ENCODE results near the gene ATP8A1. TPM values are rescaled to one million over a fixed set of nuclear protein-coding genes. Genes with fewer than 3 reads are reported as not detected.

ATP8A1 gene
- total RNA-seq, 4 donors from 2014 or later = 21.3 to 34.7 (median 25.9) TPM

DNA sequence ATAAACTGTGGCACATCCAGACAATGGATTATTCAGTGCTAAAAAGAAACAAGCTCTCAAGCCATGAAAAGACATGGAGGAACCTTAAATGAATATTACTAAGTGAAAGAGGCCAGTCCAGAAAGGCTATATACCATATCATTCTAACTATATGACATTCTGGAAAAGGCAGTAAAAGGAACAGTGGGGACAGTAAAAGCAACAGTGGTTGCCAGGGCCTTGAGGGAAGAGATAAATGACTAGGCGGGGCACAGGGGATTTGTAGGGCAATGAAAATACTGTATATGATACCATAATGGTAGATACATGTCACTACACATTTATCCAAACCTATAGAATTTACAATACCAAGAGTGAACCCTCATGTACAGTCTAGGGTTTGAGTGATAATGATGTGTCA, 115.3 kb downstream of the ATP8A1 start:
- intact Hi-C loops (cut with DNase I; ENCODE audit: low total_unique reads) = no loop called here
- H3K36me3 ChIP-seq = no peaks in the 10 kb centered on the region
- TF ChIP-seq, protein P1, sequence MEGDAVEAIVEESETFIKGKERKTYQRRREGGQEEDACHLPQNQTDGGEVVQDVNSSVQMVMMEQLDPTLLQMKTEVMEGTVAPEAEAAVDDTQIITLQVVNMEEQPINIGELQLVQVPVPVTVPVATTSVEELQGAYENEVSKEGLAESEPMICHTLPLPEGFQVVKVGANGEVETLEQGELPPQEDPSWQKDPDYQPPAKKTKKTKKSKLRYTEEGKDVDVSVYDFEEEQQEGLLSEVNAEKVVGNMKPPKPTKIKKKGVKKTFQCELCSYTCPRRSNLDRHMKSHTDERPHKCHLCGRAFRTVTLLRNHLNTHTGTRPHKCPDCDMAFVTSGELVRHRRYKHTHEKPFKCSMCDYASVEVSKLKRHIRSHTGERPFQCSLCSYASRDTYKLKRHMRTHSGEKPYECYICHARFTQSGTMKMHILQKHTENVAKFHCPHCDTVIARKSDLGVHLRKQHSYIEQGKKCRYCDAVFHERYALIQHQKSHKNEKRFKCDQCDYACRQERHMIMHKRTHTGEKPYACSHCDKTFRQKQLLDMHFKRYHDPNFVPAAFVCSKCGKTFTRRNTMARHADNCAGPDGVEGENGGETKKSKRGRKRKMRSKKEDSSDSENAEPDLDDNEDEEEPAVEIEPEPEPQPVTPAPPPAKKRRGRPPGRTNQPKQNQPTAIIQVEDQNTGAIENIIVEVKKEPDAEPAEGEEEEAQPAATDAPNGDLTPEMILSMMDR (IDR thresholded peaks at IDR 0.05) = no peak
- no peak for TF ChIP-seq POLR2A (IDR thresholded peaks at IDR 0.05)
- no peaks in the 10 kb centered on the region for H3K9me3 ChIP-seq
- no peak for DNase-seq
- H3K4me1 ChIP-seq = no peaks in the 10 kb centered on the region
- H3K27me3 ChIP-seq = no peaks in the 10 kb centered on the region
- no peak overlapping the region for H3K27ac ChIP-seq
- H3K4me3 ChIP-seq = no peak overlapping the region

DNA sequence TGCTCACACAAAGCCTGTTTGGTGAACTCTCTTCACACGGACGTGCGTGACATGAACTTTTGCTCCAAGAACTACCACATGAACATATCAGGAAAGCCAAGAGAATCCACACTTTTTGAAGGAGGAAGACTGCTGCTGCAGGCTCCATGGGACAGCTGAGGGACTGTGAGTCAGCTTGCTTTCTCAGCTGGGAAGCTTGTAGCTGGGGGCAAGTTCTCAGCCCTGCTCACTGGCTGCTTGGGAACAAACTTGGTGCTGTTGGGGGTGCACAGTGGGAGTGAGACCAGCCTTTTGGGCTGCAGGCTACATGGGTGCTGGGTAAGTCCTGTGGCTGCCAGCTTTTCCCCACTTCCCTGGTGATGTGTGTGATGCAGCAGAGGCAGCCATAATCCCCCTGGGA, 123.9 kb downstream of the ATP8A1 start:
- Histone ChIP-seq H3K4me3 (no peak overlapping the region), H3K27ac (no peak overlapping the region), H3K4me1 (no peaks in the 10 kb centered on the region), H3K36me3 (no peaks in the 10 kb centered on the region), H3K9me3 (no peaks in the 10 kb centered on the region), H3K27me3 (no peaks in the 10 kb centered on the region)
- intact Hi-C loops (cut with DNase I; ENCODE audit: low total_unique reads) = no loop called here
- no peak for DNase-seq
- TF ChIP-seq, protein P1 (IDR thresholded peaks at IDR 0.05) = no peak
- no peak for TF ChIP-seq POLR2A (IDR thresholded peaks at IDR 0.05)

DNA sequence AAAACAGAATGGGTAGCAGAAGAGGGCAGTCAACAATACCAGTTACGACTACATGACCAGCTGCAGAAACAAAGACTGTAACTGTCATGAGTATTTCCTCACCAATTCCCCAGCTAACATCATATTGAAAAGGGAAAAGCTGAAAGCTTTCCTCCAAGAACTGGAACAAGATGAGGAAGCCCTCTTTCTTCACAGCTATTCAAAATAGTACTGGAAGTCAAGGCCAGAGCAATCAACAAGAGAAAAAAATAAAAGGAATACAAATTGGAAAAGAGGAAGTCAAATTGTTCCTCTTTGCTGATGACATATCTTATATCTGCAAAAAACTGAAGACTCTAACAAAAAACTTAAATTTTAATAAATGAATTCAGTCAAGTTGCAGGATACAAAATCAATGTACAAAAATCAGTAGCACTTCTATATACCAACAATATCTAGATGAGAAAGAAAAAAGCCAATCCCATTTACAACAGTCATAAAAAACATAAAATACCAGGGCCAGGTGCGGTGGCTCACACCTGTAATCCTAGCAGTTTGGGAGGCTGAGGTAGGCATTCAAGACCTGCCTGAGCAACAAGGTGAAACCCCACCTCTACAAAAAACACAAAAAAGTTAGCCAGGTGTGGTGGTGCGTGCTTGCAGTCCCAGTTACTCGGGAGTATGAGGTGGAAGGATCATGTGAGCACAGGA, 125.4 kb downstream of the ATP8A1 start:
- intact Hi-C loops (cut with DNase I; ENCODE audit: low total_unique reads) = no loop called here
- Histone ChIP-seq H3K27me3 (no peaks in the 10 kb centered on the region), H3K9me3 (no peaks in the 10 kb centered on the region), H3K4me3 (no peak overlapping the region), H3K4me1 (no peaks in the 10 kb centered on the region), H3K27ac (no peak overlapping the region), H3K36me3 (no peaks in the 10 kb centered on the region)
- DNase-seq = no peak
- TF ChIP-seq POLR2A (IDR thresholded peaks at IDR 0.05) = no peak
- TF ChIP-seq, protein P1 (IDR thresholded peaks at IDR 0.05) = no peak

DNA sequence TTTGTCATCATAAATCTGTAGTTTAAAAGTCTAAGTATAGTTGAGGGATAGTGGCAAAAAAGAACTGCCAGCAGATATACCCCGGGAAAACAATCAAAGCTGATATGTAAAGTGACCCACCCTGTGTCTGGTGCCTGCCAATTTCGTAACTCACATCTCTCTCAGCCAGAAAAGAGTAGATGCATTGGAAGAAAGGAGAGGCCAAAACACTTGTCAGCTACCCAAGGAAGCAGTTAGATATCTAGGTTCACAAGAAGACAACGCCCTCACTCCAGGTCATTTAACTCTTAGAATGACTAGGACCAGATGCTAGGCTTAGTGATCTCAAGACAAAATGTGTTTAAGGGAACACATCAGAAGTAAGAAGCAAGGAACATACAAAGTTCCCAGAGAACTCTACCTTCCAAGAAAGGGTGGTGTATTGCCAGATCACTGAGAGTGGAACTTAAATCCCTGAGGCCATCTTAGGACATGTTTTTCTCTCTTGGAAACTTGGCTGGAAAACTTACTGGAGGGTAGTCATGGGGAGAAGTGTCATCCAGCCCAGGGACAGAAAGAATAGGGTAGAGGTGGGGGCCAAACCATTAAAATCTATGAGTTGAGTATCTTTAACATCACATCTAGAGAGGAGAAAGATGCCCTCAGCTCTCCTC, 133.7 kb downstream of the ATP8A1 start:
- Histone ChIP-seq H3K27ac (no peak overlapping the region), H3K4me1 (no peaks in the 10 kb centered on the region), H3K4me3 (no peak overlapping the region), H3K27me3 (no peaks in the 10 kb centered on the region), H3K36me3 (no peaks in the 10 kb centered on the region), H3K9me3 (no peaks in the 10 kb centered on the region)
- DNase-seq = no peak
- no peak for TF ChIP-seq POLR2A (IDR thresholded peaks at IDR 0.05)
- intact Hi-C loops (cut with DNase I; ENCODE audit: low total_unique reads) = no loop called here

DNA sequence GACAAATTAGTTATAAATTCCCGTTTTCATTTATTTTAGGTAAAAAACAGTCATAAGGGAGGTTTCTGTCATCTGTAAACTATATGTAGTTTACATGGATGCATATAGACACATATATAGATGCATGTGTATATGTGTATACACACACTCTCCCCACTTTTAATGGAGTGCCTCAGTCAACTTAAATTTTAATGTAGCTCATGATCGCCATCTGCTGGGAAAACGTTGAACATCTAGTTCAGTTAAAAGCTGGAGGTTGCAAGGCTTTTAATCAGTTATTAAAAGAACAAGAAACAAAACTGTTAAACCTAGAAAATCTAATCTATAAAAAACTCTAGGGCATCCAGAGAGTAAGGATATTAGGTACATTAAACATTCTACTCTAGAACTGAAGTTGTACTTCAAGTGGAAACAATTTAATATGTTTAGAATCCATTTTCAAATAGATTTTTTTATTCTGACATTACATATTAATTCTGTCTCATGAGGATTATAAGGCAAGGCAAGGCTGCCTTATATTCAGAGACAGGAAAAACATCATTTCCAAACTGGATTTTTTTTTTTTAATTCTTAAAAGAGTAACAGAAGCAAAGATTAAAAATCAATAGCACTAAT, 137.0 kb downstream of the ATP8A1 start:
- peak in 1 of 2 donors; percentile 21 for DNase-seq
- H3K4me3 ChIP-seq = no peak overlapping the region
- no peaks in the 10 kb centered on the region for H3K4me1 ChIP-seq
- H3K36me3 ChIP-seq = no peaks in the 10 kb centered on the region
- intact Hi-C loops (cut with DNase I; ENCODE audit: low total_unique reads) = loop anchor here (10.0 kb wide), 1 partner anchor 235 kb away; no protein-coding TSS in a partner anchor
- no peaks in the 10 kb centered on the region for H3K27me3 ChIP-seq
- H3K9me3 ChIP-seq = no peaks in the 10 kb centered on the region
- no peak overlapping the region for H3K27ac ChIP-seq
- TF ChIP-seq, protein P1 (IDR thresholded peaks at IDR 0.05) = peak; percentile 48 to 68 (median 60)
- no peak for TF ChIP-seq POLR2A (IDR thresholded peaks at IDR 0.05)
